K562 (cell line): ENCODE measurements around the gene AFDN. TPM values are rescaled to one million over a fixed set of nuclear protein-coding genes. Genes with fewer than 3 reads are reported as not detected.
A peak's percentile ranks its signal among the peaks of the same experiment; 100 is the strongest.

Experiments
- ATAC-seq: fragments of 200-7000 bp; cut with Tn5 transposase; 3 replicates; pipeline ENCODE4 v1.9.1; 2020; ENCODE audit warnings: moderate library complexity
- BruUV-seq: library from RNA; stranded (reverse); fragments of 400-500 nt; replicated peaks from 2 replicates; lab custom pipeline; 2021; lab: Mats Ljungman, UMichigan
- CTCF ChIA-PET: fragments of 300-600 bp; formaldehyde crosslinking; extraction: SDS; loops from one replicate; lab custom pipeline; 2021; ENCODE audit warnings: low intra/inter-chr PET ratio; lab: Yijun Ruan, JAX
- POLR2A ChIA-PET: fragments of 300-600, 350-650 bp; sonication (Branson Sonifier 250); formaldehyde crosslinking; extraction: SDS; loops from one replicate; lab custom pipeline; 2021; ENCODE audit warnings: antibody characterized with exemption, inconsistent platforms; lab: Yijun Ruan, JAX
- DNase-seq, 4 experiments: peaks; one replicate each; pipeline versions ENCODE4 v3.0.0 to v3.0.0-alpha.2; 2011 to 2018; ENCODE audit warnings: low spot score in 3 of 4, mixed read lengths in 3 of 4; ENCODE audit errors: extremely low read depth in 1 of 4
- FAIRE-seq: peaks from 2 replicates; lab custom pipeline; 2011; peaks lifted over from hg19 to GRCh38; lab: Jason Lieb, UNC
- H2AFZ ChIP-seq: 2 replicates; pipeline ENCODE4 v1.6.0; 2011; ENCODE audit warnings: low read depth, low read length, control low read depth, inconsistent platforms
- H3K27ac ChIP-seq: fragments of 200-600 bp; 3 replicates; pipeline ENCODE4 v1.8.0; 2011; ENCODE audit warnings: low read depth, mild to moderate bottlenecking, control low read depth, inconsistent platforms, low read length, moderate library complexity, mixed read lengths; ENCODE audit errors: extremely low read depth
- H3K27me3 ChIP-seq, 2 experiments: fragments of 300-600 bp in 1 of 2; 2 replicates in 1 of 2; 3 replicates in 1 of 2; pipeline versions ENCODE4 v1.6.0 to v1.8.0; 2011; ENCODE audit warnings: inconsistent platforms in 2 of 2, low read length in 2 of 2, mild to moderate bottlenecking in 1 of 2, mixed read lengths in 1 of 2, moderate library complexity in 1 of 2; ENCODE audit not compliant: control insufficient read depth in 2 of 2, insufficient read depth in 2 of 2
- H3K36me3 ChIP-seq: fragments of 300-600 bp; 3 replicates; pipeline ENCODE4 v1.8.0; 2011; ENCODE audit warnings: mild to moderate bottlenecking, low read length, inconsistent platforms; ENCODE audit not compliant: control insufficient read depth, insufficient read depth
- H3K4me1 ChIP-seq, 2 experiments: fragments of 200-600 bp in 1 of 2; replicated peaks in 1 of 2; 2 replicates in 1 of 2; 3 replicates in 1 of 2; pipeline versions ENCODE4 v1.5.1 to v1.8.0; 2011; ENCODE audit warnings: inconsistent platforms in 2 of 2, low read length in 2 of 2, mild to moderate bottlenecking in 1 of 2, mixed read lengths in 1 of 2, moderate library complexity in 1 of 2; ENCODE audit not compliant: control insufficient read depth in 2 of 2, insufficient read depth in 2 of 2
- H3K4me2 ChIP-seq: 2 replicates; pipeline ENCODE4 v1.6.1; 2011; ENCODE audit warnings: low read length, control low read depth, inconsistent platforms, mixed read lengths; ENCODE audit not compliant: insufficient read depth
- H3K4me3 ChIP-seq: fragments of 200-600 bp; sonication (generic), shearing (Covaris generic); 2 replicates; pipeline ENCODE4 v1.5.1; 2016; ENCODE audit warnings: control low read depth, inconsistent platforms
- H3K79me2 ChIP-seq: fragments of 200-600 bp; 3 replicates; pipeline ENCODE4 v1.8.0; 2011; ENCODE audit warnings: low read length, inconsistent platforms; ENCODE audit not compliant: control insufficient read depth, insufficient read depth
- H3K9ac ChIP-seq, 2 experiments: 2 replicates each; pipeline versions ENCODE4 v1.6.0 to v1.6.1; 2011; ENCODE audit warnings: low read depth in 2 of 2, low read length in 2 of 2, control low read depth in 1 of 2, inconsistent platforms in 1 of 2, mild to moderate bottlenecking in 1 of 2, mixed read lengths in 1 of 2; ENCODE audit not compliant: insufficient read depth in 1 of 2
- H3K9me1 ChIP-seq: one replicate; pipeline ENCODE4 v1.6.0; 2011; ENCODE audit warnings: inconsistent platforms, mild to moderate bottlenecking, low read length, moderate library complexity; ENCODE audit not compliant: control insufficient read depth, insufficient read depth
- H3K9me3 ChIP-seq: replicated peaks from 2 replicates; pipeline ENCODE4 v1.5.1; 2011; ENCODE audit warnings: low read depth, low read length, inconsistent platforms; ENCODE audit not compliant: control insufficient read depth, insufficient read depth
- H4K20me1 ChIP-seq: replicated peaks from 2 replicates; pipeline ENCODE4 v1.6.1; 2011; ENCODE audit warnings: low read length, inconsistent platforms, mixed read lengths; ENCODE audit not compliant: control insufficient read depth, insufficient read depth
- CEBPB ChIP-seq: fragments of 450-650 bp; IDR thresholded peaks from 2 replicates; pipeline ENCODE4 v1.6.1; 2016; ENCODE audit warnings: missing genetic modification characterization, missing compliant biosample characterization
- CHD4 ChIP-seq: fragments of 200-600 bp; sonication (generic); IDR thresholded peaks from 3 replicates; pipeline ENCODE4 v1.6.1; 2012; ENCODE audit warnings: low read depth, mild to moderate bottlenecking, mixed read lengths, low read length, inconsistent platforms; ENCODE audit not compliant: insufficient read depth, insufficient replicate concordance, poor library complexity, severe bottlenecking
- HLTF ChIP-seq: fragments of 450-650 bp; IDR thresholded peaks from 2 replicates; pipeline ENCODE4 v1.6.1; 2016
- KDM1A ChIP-seq, 2 experiments: fragments of 450-650 bp; IDR thresholded peaks; 2 replicates each; pipeline ENCODE4 v1.6.1; 2016; ENCODE audit warnings: mild to moderate bottlenecking in 2 of 2
- MAFK ChIP-seq: IDR thresholded peaks from 2 replicates; pipeline ENCODE4 v1.6.1; 2011; ENCODE audit warnings: low read length, improper control_type of control experiment
- MECOM ChIP-seq: fragments of 250-450 bp; sonication (Bioruptor Pico); IDR thresholded peaks from 2 replicates; pipeline ENCODE4 v1.8.0; 2022; ENCODE audit warnings: inconsistent platforms
- MTF1 ChIP-seq: fragments of 250-450 bp; sonication (Bioruptor Pico); IDR thresholded peaks from 2 replicates; pipeline ENCODE4 v1.9.0; 2021; ENCODE audit warnings: moderate library complexity, mild to moderate bottlenecking, inconsistent platforms, borderline replicate concordance
- NFE2L1 ChIP-seq: fragments of 450-650 bp; IDR thresholded peaks from 2 replicates; pipeline ENCODE4 v1.6.1; 2016; ENCODE audit warnings: missing genetic modification characterization, low read depth, mild to moderate bottlenecking, missing compliant biosample characterization, moderate library complexity, borderline replicate concordance
- NFIC ChIP-seq: fragments of 450-650 bp; IDR thresholded peaks from 2 replicates; pipeline ENCODE4 v1.6.1; 2017; ENCODE audit warnings: mild to moderate bottlenecking, inconsistent platforms
- RAD21 ChIP-seq, 2 experiments: fragments of 250-450 bp in 1 of 2; fragments of 450-650 bp in 1 of 2; sonication (Bioruptor Pico) in 1 of 2; formaldehyde crosslinking in 1 of 2; IDR thresholded peaks in 1 of 2; conservative IDR thresholded peaks in 1 of 2; 2 replicates each; pipeline versions ENCODE4 v1.4.0 to v1.8.0; 2020 to 2022; ENCODE audit warnings: mild to moderate bottlenecking in 2 of 2, moderate library complexity in 1 of 2
- SIN3B ChIP-seq: fragments of 450-650 bp; IDR thresholded peaks from 2 replicates; pipeline ENCODE4 v1.6.1; 2017; ENCODE audit warnings: low read depth, mild to moderate bottlenecking, moderate library complexity
- SIX5 ChIP-seq, 2 experiments: IDR thresholded peaks; 2 replicates each; pipeline ENCODE4 v1.6.1; 2011; ENCODE audit warnings: low read length in 2 of 2, borderline replicate concordance in 1 of 2, low read depth in 1 of 2, mild to moderate bottlenecking in 1 of 2, moderate library complexity in 1 of 2; ENCODE audit not compliant: insufficient read depth in 1 of 2
- SUPT5H ChIP-seq: fragments of 450-650 bp; IDR thresholded peaks from 2 replicates; pipeline ENCODE4 v1.6.1; 2016
- TAF7 ChIP-seq: fragments of 450-650 bp; IDR thresholded peaks from 2 replicates; pipeline ENCODE4 v1.6.1; 2016; ENCODE audit warnings: missing genetic modification characterization, missing compliant biosample characterization
- TARDBP ChIP-seq: fragments of 450-650 bp; IDR thresholded peaks from 2 replicates; pipeline ENCODE4 v1.6.1; 2016
- ZNF175 ChIP-seq: fragments of 200-800 bp; sonication (Bioruptor generic); IDR thresholded peaks from 2 replicates; pipeline ENCODE4 v1.6.1; 2016; ENCODE audit warnings: low read depth, mild to moderate bottlenecking, missing genetic modification characterization, missing compliant biosample characterization
- ZNF212 ChIP-seq: fragments of 450-650 bp; formaldehyde crosslinking; IDR thresholded peaks from 2 replicates; pipeline ENCODE4 v1.4.0; 2020; ENCODE audit warnings: mild to moderate bottlenecking
- WGBS: fragments of 100-300 bp; shearing (Covaris generic); methylation state at CpG from one replicate; pipeline ENCODE4 v1.1.6; 2016; ENCODE audit warnings: low coverage, mixed read lengths; ENCODE audit not compliant: insufficient coverage; ENCODE audit errors: missing lambda C conversion rate; 5-methylcytosine and 5-hydroxymethylcytosine counted together
- in situ Hi-C: fragments of 300-500 bp; cut with MboI; formaldehyde crosslinking; loops from 4 replicates; pipeline ENCODE4 v1.15.0; 2018; ENCODE audit warnings: inconsistent platforms, mixed read lengths
- intact Hi-C: fragments of 100-400 bp; cut with micrococcal nuclease; formaldehyde crosslinking; loops from 2 replicates; pipeline ENCODE4 v1.14.2; 2022
- polyA plus RNA-seq, 8 experiments: library from polyadenylated mRNA; depleted of rRNA in 4 of 8; stranded (reverse) in 5 of 8; unstranded in 3 of 8; fragments of >200 nt; fragmentation: Nextera tagmentation in 2 of 8; fragmentation: Illumina TruSeq in 1 of 8; extraction: Ambion mirVana in 2 of 8; extraction: Trizol in 1 of 8; gene quantifications; 2 replicates each; pipeline versions ENCODE4 v1.2.1 to v1.2.3, GENCODE V29; 2011 to 2014; ENCODE audit warnings: inconsistent platforms in 1 of 8, missing spikeins in 1 of 8
- total RNA-seq, 7 experiments: library from RNA; depleted of rRNA in 6 of 7; stranded (reverse); fragments of >200 nt in 6 of 7; fragmentation: Illumina TruSeq in 2 of 7; extraction: Trizol in 2 of 7; gene quantifications; 2 replicates each; pipeline versions ENCODE4 v1.2.1 to v1.2.3, GENCODE V29; 2011 to 2021; ENCODE audit warnings: low replicate concordance in 1 of 7
- TF ChIP-seq, protein P1 (sequence below), 2 experiments: fragments of 450-650 bp; IDR thresholded peaks; 2 replicates each; pipeline ENCODE4 v1.6.1; 2016
- TF ChIP-seq, protein P2 (sequence below): fragments of 450-650 bp; IDR thresholded peaks from 2 replicates; pipeline ENCODE4 v1.6.1; 2016; ENCODE audit warnings: missing biosample characterization, missing genetic modification characterization

Gene AFDN
- total and polyA plus RNA-seq, 9 of the 15 experiments (the other 6 are each of a cell fraction or from before 2014, with no cell fraction given) = 7.2 to 129 (median 105) TPM

DNA sequence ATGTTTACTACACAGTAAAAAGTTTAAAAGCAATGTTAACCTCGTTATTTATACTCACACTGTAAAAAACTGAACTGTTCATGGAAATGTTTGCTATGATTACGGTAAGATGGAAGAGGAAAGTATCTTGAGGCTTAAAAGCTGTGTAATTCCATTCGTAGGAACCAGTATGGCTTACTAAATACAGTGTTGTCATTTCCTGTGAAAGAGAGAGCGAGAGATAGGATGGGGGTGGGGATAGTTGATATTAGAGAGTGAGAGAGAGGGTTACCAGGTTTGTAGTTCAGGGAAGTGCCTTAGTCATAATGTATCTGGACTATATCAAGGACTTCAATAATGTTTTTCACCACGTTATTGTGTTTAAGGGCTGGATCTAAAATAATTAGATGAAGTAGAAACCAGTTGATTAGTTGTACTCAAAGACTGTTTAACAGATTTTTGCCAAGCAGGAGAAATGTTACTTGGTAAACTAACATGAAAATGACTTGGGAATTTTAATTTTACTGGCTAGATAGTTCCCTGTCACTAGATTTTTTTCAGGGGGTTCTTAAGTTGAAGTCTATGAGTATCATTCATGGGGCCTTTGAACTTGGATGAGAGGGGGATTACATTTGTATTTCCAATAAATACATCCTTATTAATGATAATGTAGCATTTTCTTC, 30.4 kb downstream of the AFDN start (continued):
- 0 out of 2 replicates have a peak, but pooled peaks have one; percentile 63 for TF ChIP-seq HLTF
- TF ChIP-seq ZNF175 (CRISPR knock-in tag) = peak; percentile 41; the same call in 1 of the 2 replicates
- TF ChIP-seq SUPT5H = peak; percentile 70
- TF ChIP-seq TARDBP = no peak
- TF ChIP-seq MECOM = no peak
- TF ChIP-seq SIX5 (IDR thresholded peaks at IDR 0.05; ENCODE audit: borderline replicate concordance in 1 of 2, insufficient read depth in 1 of 2, low read depth in 1 of 2, low read length in 2 of 2) = no peak
- TF ChIP-seq NFIC = no peak
- TF ChIP-seq RAD21 (CRISPR knock-in tag; conservative IDR thresholded peaks at IDR 0.05 in 1 of 2, IDR thresholded peaks at IDR 0.05 in 1 of 2) = peak in 1 of 2 experiments; percentile 15; a peak in 1 of 4 replicates

DNA sequence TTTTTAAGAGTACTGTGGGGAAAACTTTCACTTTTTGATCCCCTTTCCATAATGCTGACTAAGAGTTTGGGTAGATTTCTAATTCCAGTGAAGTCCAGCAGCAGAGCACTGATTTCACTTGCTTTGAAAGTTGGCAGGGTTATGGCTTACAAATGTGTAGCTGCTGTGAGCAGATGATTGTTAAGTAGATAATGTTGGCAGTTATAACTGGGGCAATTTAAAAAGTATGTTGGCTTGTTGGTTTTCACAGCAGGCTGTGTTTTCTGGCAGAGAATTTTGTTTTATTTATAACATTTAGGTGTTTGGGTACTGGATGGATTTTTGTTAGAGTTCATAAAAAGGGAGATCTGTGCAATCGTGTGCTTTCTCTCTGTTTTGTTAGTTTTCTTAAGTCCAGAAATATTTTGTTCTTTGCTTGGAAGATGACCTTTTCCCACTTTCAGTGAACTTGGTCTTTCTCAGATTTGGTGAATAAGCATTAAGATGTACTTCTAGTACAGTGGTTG, 31.4 kb downstream of the AFDN start:
- H3K36me3 ChIP-seq = no peaks in the 10 kb centered on the region
- H3K27ac ChIP-seq = peak overlapping the region; percentile 96
- peaks cover 99% of the 10 kb centered on the region for H3K79me2 ChIP-seq
- intact Hi-C loops (loop anchor here (5.0 kb wide), 1 partner anchor 39 kb away; no protein-coding TSS in a partner anchor), in situ Hi-C loops (no loop called here)
- FAIRE-seq = peak; percentile 49
- POLR2A ChIA-PET = interaction anchor here (0.6 to 4.2 kb wide), 2 partner anchors 19 kb away, joined by 3 to 12 read pairs; no protein-coding TSS in a partner anchor
- BruUV-seq = no TSS peak
- H3K9me3 ChIP-seq = no peaks in the 10 kb centered on the region
- peak overlapping the region; percentile 74 for H3K4me2 ChIP-seq
- peak; percentile 16 for ATAC-seq
- H3K9me1 ChIP-seq = no peaks in the 10 kb centered on the region
- no peaks in the 10 kb centered on the region; the same call in 1 of the 2 replicates for H4K20me1 ChIP-seq
- H3K27me3 ChIP-seq = no peaks in the 10 kb centered on the region
- CTCF ChIA-PET = no interaction called here
- 0% methylated on average over 1 of the region's 1 CpG for WGBS
- no peak overlapping the region for H3K4me3 ChIP-seq
- H2AFZ ChIP-seq = no peak overlapping the region
- H3K9ac ChIP-seq = peak overlapping the region in 1 of 2 experiments; percentile 86; a peak in 2 of 4 replicates
- peaks cover 6 to 67% of the 10 kb centered on the region in 2 experiments for H3K4me1 ChIP-seq
- no peak for DNase-seq
- no peak for TF ChIP-seq MTF1
- TF ChIP-seq SIN3B = no peak
- no peak for TF ChIP-seq RAD21 (CRISPR knock-in tag; conservative IDR thresholded peaks at IDR 0.05 in 1 of 2, IDR thresholded peaks at IDR 0.05 in 1 of 2)
- no peak for TF ChIP-seq ZNF212
- TF ChIP-seq, protein P1, sequence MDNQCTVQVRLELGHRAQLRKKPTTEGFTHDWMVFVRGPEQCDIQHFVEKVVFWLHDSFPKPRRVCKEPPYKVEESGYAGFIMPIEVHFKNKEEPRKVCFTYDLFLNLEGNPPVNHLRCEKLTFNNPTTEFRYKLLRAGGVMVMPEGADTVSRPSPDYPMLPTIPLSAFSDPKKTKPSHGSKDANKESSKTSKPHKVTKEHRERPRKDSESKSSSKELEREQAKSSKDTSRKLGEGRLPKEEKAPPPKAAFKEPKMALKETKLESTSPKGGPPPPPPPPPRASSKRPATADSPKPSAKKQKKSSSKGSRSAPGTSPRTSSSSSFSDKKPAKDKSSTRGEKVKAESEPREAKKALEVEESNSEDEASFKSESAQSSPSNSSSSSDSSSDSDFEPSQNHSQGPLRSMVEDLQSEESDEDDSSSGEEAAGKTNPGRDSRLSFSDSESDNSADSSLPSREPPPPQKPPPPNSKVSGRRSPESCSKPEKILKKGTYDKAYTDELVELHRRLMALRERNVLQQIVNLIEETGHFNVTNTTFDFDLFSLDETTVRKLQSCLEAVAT (IDR thresholded peaks at IDR 0.05) = 0 out of 4 replicates have a peak, but pooled peaks of 1 of the 2 experiments have one; percentile 40
- no peak for TF ChIP-seq CEBPB (tag)
- TF ChIP-seq KDM1A (IDR thresholded peaks at IDR 0.05) = peak; percentile 80 to 88
- no peak for TF ChIP-seq TAF7
- TF ChIP-seq NFE2L1 (tag) = no peak
- TF ChIP-seq CHD4 = no peak
- TF ChIP-seq MAFK = peak; percentile 86
- TF ChIP-seq, protein P2, sequence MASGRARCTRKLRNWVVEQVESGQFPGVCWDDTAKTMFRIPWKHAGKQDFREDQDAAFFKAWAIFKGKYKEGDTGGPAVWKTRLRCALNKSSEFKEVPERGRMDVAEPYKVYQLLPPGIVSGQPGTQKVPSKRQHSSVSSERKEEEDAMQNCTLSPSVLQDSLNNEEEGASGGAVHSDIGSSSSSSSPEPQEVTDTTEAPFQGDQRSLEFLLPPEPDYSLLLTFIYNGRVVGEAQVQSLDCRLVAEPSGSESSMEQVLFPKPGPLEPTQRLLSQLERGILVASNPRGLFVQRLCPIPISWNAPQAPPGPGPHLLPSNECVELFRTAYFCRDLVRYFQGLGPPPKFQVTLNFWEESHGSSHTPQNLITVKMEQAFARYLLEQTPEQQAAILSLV = no peak
